ENCODE measurements around the gene DKK1.

GRCh38 chr10:52287866-52288265 is 26.2 kb upstream of the DKK1 start:
- TF ChIP-seq, protein P1, sequence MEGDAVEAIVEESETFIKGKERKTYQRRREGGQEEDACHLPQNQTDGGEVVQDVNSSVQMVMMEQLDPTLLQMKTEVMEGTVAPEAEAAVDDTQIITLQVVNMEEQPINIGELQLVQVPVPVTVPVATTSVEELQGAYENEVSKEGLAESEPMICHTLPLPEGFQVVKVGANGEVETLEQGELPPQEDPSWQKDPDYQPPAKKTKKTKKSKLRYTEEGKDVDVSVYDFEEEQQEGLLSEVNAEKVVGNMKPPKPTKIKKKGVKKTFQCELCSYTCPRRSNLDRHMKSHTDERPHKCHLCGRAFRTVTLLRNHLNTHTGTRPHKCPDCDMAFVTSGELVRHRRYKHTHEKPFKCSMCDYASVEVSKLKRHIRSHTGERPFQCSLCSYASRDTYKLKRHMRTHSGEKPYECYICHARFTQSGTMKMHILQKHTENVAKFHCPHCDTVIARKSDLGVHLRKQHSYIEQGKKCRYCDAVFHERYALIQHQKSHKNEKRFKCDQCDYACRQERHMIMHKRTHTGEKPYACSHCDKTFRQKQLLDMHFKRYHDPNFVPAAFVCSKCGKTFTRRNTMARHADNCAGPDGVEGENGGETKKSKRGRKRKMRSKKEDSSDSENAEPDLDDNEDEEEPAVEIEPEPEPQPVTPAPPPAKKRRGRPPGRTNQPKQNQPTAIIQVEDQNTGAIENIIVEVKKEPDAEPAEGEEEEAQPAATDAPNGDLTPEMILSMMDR (IDR thresholded peaks at IDR 0.05), result no peak
- TF ChIP-seq POLR2A (IDR thresholded peaks at IDR 0.05), result no peak

All from breast epithelium (tissue), 3 donors.